Measurements from ENCODE around the gene PTPRC.

The PTPRC gene

GRCh38 chr1:198771563-198772153 is 132.8 kb downstream of the PTPRC start:
- no peak for DNase-seq

- no peak for DNase-seq
Observed at GRCh38 chr1:198772626-198773025, 133.8 kb downstream of the PTPRC start.

- DNase-seq: no peak
Observed at GRCh38 chr1:198773030-198773429, 134.2 kb downstream of the PTPRC start.

GRCh38 chr1:198773523-198773922 is 134.7 kb downstream of the PTPRC start:
- DNase-seq: no peak

- DNase-seq: no peak
Observed at GRCh38 chr1:198774421-198774820, 135.6 kb downstream of the PTPRC start.

- no peak for DNase-seq
Observed at GRCh38 chr1:198775606-198776005, 136.8 kb downstream of the PTPRC start.

- no peak for DNase-seq
Observed at GRCh38 chr1:198776602-198777029, 137.8 kb downstream of the PTPRC start.

- DNase-seq: no peak
Observed at GRCh38 chr1:198778049-198778448, 139.2 kb downstream of the PTPRC start.

- no peak for DNase-seq
Observed at GRCh38 chr1:198780376-198780775, 141.5 kb downstream of the PTPRC start.

GRCh38 chr1:198788561-198789064 is 149.8 kb downstream of the PTPRC start:
- DNase-seq: no peak

- DNase-seq: no peak
Observed at GRCh38 chr1:198793714-198794113, 154.9 kb downstream of the PTPRC start.

- no peak for DNase-seq
Observed at GRCh38 chr1:198794498-198794897, 155.7 kb downstream of the PTPRC start.

- no peak for DNase-seq
Observed at GRCh38 chr1:198797656-198798055, 158.8 kb downstream of the PTPRC start.

GRCh38 chr1:198798923-198799386 is 160.1 kb downstream of the PTPRC start:
- no peak for DNase-seq

GRCh38 chr1:198805498-198806151 is 166.8 kb downstream of the PTPRC start:
- DNase-seq: no peak

GRCh38 chr1:198806861-198807260 is 168.0 kb downstream of the PTPRC start:
- DNase-seq: no peak
